Stimulated activated CD4-positive, alpha-beta T cell treated with anti-CD3 and anti-CD28 coated beads, Interleukin-4, amount 100 ng/mL, for 48 hours (primary cell): Measurements from ENCODE around the gene SCGB1D1.
"Not testable (repeated sequence)": the region's sequence is repeated elsewhere in the genome, so short reads cannot be mapped to it uniquely, and the experiment has no call there.

ENCODE experiments used
- DNase-seq, 2 donors: peaks; one replicate each; pipeline ENCODE4 v3.0.0-alpha.2; 2020; ENCODE audit warnings: low read depth in 2 of 2

Gene SCGB1D1

GRCh38 chr11:62166371-62166770, 23.6 kb upstream of the SCGB1D1 start:
- DNase-seq, result no peak

GRCh38 chr11:62169448-62169847, 20.6 kb upstream of the SCGB1D1 start:
- DNase-seq, result no peak

- no peak for DNase-seq
Observed at GRCh38 chr11:62169935-62170334, 20.1 kb upstream of the SCGB1D1 start.

- DNase-seq, result peak; percentile 69 to 73
Observed at GRCh38 chr11:62171261-62171723, 18.7 kb upstream of the SCGB1D1 start.

- DNase-seq, result no peak
Observed at GRCh38 chr11:62172294-62172693, 17.7 kb upstream of the SCGB1D1 start.

- DNase-seq, result no peak
Observed at GRCh38 chr11:62176766-62177165, 13.2 kb upstream of the SCGB1D1 start.

GRCh38 chr11:62179995-62180394, 10.0 kb upstream of the SCGB1D1 start:
- DNase-seq, result no peak

GRCh38 chr11:62181097-62181496, 8.9 kb upstream of the SCGB1D1 start:
- DNase-seq, result no peak

GRCh38 chr11:62182147-62182891, 7.7 kb upstream of the SCGB1D1 start:
- DNase-seq, result no peak

- no peak for DNase-seq
Observed at GRCh38 chr11:62186195-62186594, 3.8 kb upstream of the SCGB1D1 start.

GRCh38 chr11:62193952-62194351, 3.9 kb downstream of the SCGB1D1 start:
- no peak for DNase-seq

- DNase-seq, result not testable (repeated sequence)
Observed at GRCh38 chr11:62195010-62195409, 5.0 kb downstream of the SCGB1D1 start.

GRCh38 chr11:62195945-62196344, 5.9 kb downstream of the SCGB1D1 start:
- no peak for DNase-seq

GRCh38 chr11:62197400-62197799, 7.4 kb downstream of the SCGB1D1 start:
- DNase-seq, result not testable (repeated sequence)

- DNase-seq, result no peak
Observed at GRCh38 chr11:62201376-62201775, 11.4 kb downstream of the SCGB1D1 start.

GRCh38 chr11:62202910-62203309, 12.9 kb downstream of the SCGB1D1 start:
- no peak for DNase-seq

GRCh38 chr11:62204430-62204829, 14.4 kb downstream of the SCGB1D1 start:
- no peak for DNase-seq

GRCh38 chr11:62205441-62205840, 15.4 kb downstream of the SCGB1D1 start:
- no peak for DNase-seq

- DNase-seq, result not testable (repeated sequence)
Observed at GRCh38 chr11:62206276-62207066, 16.5 kb downstream of the SCGB1D1 start.

- DNase-seq, result no peak
Observed at GRCh38 chr11:62208785-62209144, 18.7 kb downstream of the SCGB1D1 start.

GRCh38 chr11:62217191-62217748, 27.3 kb downstream of the SCGB1D1 start:
- DNase-seq, result no peak

GRCh38 chr11:62221498-62221897, 31.5 kb downstream of the SCGB1D1 start:
- DNase-seq, result no peak

GRCh38 chr11:62223095-62223494, 33.1 kb downstream of the SCGB1D1 start:
- DNase-seq, result no peak
